GM21447 (cell line): ENCODE data around the gene SASH1.
A peak's percentile ranks its signal among the peaks of the same experiment; 100 is the strongest.
"Not testable (repeated sequence)": the region's sequence is repeated elsewhere in the genome, so short reads cannot be mapped to it uniquely, and the experiment has no call there.

Experiments
- ATAC-seq: cut with Tn5 transposase; IDR thresholded peaks from one replicate; pipeline ENCODE4 v1.9.1; 2021; ENCODE audit not compliant: unreplicated experiment

The SASH1 gene

GRCh38 chr6:148364056-148364824 is 21.6 kb downstream of the SASH1 start:
- no peak for ATAC-seq

GRCh38 chr6:148365041-148365440 is 22.4 kb downstream of the SASH1 start:
- ATAC-seq = no peak

GRCh38 chr6:148367411-148368024 is 24.9 kb downstream of the SASH1 start:
- ATAC-seq = peak; percentile 58

GRCh38 chr6:148370176-148370575 is 27.5 kb downstream of the SASH1 start:
- ATAC-seq = no peak

GRCh38 chr6:148374040-148374774 is 31.6 kb downstream of the SASH1 start:
- ATAC-seq = no peak

GRCh38 chr6:148375401-148375800 is 32.8 kb downstream of the SASH1 start:
- no peak for ATAC-seq

- no peak for ATAC-seq
These were observed 36.8 kb downstream of the SASH1 start for GRCh38 chr6:148379481-148379880.

GRCh38 chr6:148379966-148380713 is 37.5 kb downstream of the SASH1 start:
- ATAC-seq = no peak

GRCh38 chr6:148382051-148382450 is 39.4 kb downstream of the SASH1 start:
- not testable (repeated sequence) for ATAC-seq

GRCh38 chr6:148382861-148383260 is 40.2 kb downstream of the SASH1 start:
- no peak for ATAC-seq

- ATAC-seq = no peak
These were observed 41.2 kb downstream of the SASH1 start for GRCh38 chr6:148383658-148384368.

- ATAC-seq = no peak
These were observed 42.7 kb downstream of the SASH1 start for GRCh38 chr6:148385379-148385778.

- ATAC-seq = no peak
These were observed 45.9 kb downstream of the SASH1 start for GRCh38 chr6:148388521-148388920.

GRCh38 chr6:148389086-148389485 is 46.4 kb downstream of the SASH1 start:
- ATAC-seq = no peak

- no peak for ATAC-seq
These were observed 47.3 kb downstream of the SASH1 start for GRCh38 chr6:148389917-148390316.

- not testable (repeated sequence) for ATAC-seq
These were observed 49.5 kb downstream of the SASH1 start for GRCh38 chr6:148392127-148392526.

- no peak for ATAC-seq
These were observed 50.0 kb downstream of the SASH1 start for GRCh38 chr6:148392671-148393070.

- ATAC-seq = no peak
These were observed 53.0 kb downstream of the SASH1 start for GRCh38 chr6:148395583-148396101.

GRCh38 chr6:148396411-148396810 is 53.8 kb downstream of the SASH1 start:
- ATAC-seq = no peak

- ATAC-seq = no peak
These were observed 54.3 kb downstream of the SASH1 start for GRCh38 chr6:148396926-148397325.
